Prostate gland (tissue), 2 donors: ENCODE measurements around the gene IQGAP2.

ENCODE experiments used
- POLR2A ChIP-seq: fragments of 450-650 bp; IDR thresholded peaks from one replicate; pipeline ENCODE4 v1.6.1; 2016; ENCODE audit warnings: antibody characterized with exemption, mild to moderate bottlenecking
- TF ChIP-seq, protein P1 (sequence below), 4 experiments: fragments of 200-600 bp in 2 of 4; fragments of 450-650 bp in 2 of 4; sonication (generic) in 2 of 4; IDR thresholded peaks; 1 replicate in 3 of 4; 2 replicates in 1 of 4; pipeline ENCODE4 v1.5.1; 2016 to 2019; ENCODE audit warnings: antibody characterized with exemption in 4 of 4, mild to moderate bottlenecking in 2 of 4, moderate library complexity in 2 of 4

DNA sequence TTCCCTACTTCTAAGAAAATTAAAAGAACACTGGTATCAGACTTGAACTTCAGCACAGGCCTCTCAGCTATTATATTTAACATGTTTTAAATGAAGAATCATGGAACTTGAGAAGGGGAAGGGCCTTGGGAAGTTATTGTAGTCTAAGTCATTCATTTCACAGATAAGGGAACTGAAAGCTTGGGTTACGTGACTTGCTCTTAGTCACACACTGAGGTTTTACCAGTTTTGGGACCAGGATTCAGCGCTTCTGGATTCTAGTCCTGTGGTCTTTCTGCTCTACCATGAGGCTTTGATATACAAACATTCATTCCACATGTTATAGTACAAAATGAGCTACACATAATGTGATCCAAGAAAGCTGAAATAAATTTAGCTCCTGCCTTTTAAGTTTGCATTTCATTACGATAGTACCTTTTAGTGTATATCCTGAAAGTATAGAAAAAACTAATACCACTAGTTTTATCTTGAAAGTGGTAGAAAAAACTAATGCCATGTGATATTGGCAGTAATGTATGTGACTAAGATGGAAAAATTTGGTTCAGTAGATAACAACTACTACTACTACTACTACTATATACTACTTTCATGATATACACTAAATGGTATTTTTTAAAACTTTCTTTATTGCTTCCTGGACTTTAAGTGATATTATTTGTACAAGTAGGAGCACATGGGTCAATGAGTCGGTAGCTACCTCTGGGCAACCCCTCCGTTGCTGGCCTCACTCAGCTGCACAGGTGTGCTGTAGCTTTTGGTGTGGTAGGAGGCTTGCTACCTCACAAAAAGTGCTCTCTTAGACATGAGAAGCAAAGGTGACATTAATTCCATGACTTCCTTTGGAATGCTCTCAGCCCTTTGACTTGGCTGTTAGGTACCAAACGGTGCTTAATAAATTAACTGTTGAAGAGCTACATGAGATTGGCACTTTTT, 179.4 kb downstream of the IQGAP2 start:
- TF ChIP-seq, protein P1, sequence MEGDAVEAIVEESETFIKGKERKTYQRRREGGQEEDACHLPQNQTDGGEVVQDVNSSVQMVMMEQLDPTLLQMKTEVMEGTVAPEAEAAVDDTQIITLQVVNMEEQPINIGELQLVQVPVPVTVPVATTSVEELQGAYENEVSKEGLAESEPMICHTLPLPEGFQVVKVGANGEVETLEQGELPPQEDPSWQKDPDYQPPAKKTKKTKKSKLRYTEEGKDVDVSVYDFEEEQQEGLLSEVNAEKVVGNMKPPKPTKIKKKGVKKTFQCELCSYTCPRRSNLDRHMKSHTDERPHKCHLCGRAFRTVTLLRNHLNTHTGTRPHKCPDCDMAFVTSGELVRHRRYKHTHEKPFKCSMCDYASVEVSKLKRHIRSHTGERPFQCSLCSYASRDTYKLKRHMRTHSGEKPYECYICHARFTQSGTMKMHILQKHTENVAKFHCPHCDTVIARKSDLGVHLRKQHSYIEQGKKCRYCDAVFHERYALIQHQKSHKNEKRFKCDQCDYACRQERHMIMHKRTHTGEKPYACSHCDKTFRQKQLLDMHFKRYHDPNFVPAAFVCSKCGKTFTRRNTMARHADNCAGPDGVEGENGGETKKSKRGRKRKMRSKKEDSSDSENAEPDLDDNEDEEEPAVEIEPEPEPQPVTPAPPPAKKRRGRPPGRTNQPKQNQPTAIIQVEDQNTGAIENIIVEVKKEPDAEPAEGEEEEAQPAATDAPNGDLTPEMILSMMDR (IDR thresholded peaks at IDR 0.05): no peak
- no peak for TF ChIP-seq POLR2A
